GM12878 (cell line): ENCODE data around the gene KCNH6. TPM values are rescaled to one million over a fixed set of nuclear protein-coding genes. Genes with fewer than 3 reads are reported as not detected.

ENCODE experiments used
- ATAC-seq: fragments of 200-7000 bp; cut with Tn5 transposase; 3 replicates; pipeline ENCODE4 v1.9.1; 2020; ENCODE audit warnings: mild to moderate bottlenecking, moderate library complexity
- BruUV-seq: library from RNA; stranded (reverse); fragments of 400-500 nt; replicated peaks from 2 replicates; lab custom pipeline; 2021; lab: Mats Ljungman, UMichigan
- CTCF ChIA-PET: fragments of 300-600 bp; sonication (Branson Sonifier 250); formaldehyde crosslinking; extraction: SDS; loops from one replicate; lab custom pipeline; 2021; ENCODE audit warnings: inconsistent platforms; lab: Yijun Ruan, JAX
- POLR2A ChIA-PET: fragments of 350-600 bp; formaldehyde crosslinking; extraction: SDS; loops from one replicate; lab custom pipeline; 2021; ENCODE audit warnings: inconsistent platforms; lab: Charles Lee
- RAD21 ChIA-PET: fragments of 300-600 bp; sonication (Branson Sonifier 250); formaldehyde crosslinking; loops from one replicate; lab custom pipeline; 2023; ENCODE audit warnings: antibody characterized with exemption; ENCODE audit not compliant: unreplicated experiment; lab: Charles Lee
- SMC1A ChIA-PET: fragments of 300-600 bp; sonication (Branson Sonifier 250); formaldehyde crosslinking; loops from one replicate; lab custom pipeline; 2023; ENCODE audit not compliant: unreplicated experiment, uncharacterized antibody; lab: Charles Lee
- DNase-seq: peaks from one replicate; pipeline ENCODE4 v3.0.0-alpha.2; 2011; ENCODE audit warnings: low read depth, low spot score
- FAIRE-seq: peaks from 3 replicates; lab custom pipeline; 2011; peaks lifted over from hg19 to GRCh38; lab: Jason Lieb, UNC
- H2AFZ ChIP-seq: 2 replicates; pipeline ENCODE4 v1.6.0; 2011; ENCODE audit warnings: low read depth, low read length, control low read depth; ENCODE audit not compliant: control insufficient read depth
- H3K27ac ChIP-seq: 2 replicates; pipeline ENCODE4 v1.5.1; 2011; ENCODE audit warnings: control low read depth; ENCODE audit not compliant: control insufficient read depth, insufficient read depth
- H3K27me3 ChIP-seq, 2 experiments: replicated peaks in 1 of 2; 2 replicates each; pipeline versions ENCODE4 v1.6.0 to v1.6.1; 2011; ENCODE audit warnings: low read length in 1 of 2; ENCODE audit not compliant: control insufficient read depth in 2 of 2, insufficient read depth in 2 of 2
- H3K36me3 ChIP-seq, 2 experiments: 2 replicates each; pipeline ENCODE4 v1.5.1; 2011; ENCODE audit warnings: low read length in 1 of 2; ENCODE audit not compliant: control insufficient read depth in 2 of 2, insufficient read depth in 2 of 2
- H3K4me1 ChIP-seq: 2 replicates; pipeline ENCODE4 v1.6.1; 2011; ENCODE audit warnings: mild to moderate bottlenecking, low read length, moderate library complexity, mixed read lengths; ENCODE audit not compliant: control insufficient read depth, insufficient read depth
- H3K4me2 ChIP-seq: 2 replicates; pipeline ENCODE4 v1.6.0; 2011; ENCODE audit warnings: control low read depth; ENCODE audit not compliant: control insufficient read depth, insufficient read depth
- H3K4me3 ChIP-seq: fragments of 200-600 bp; sonication (generic); 2 replicates; pipeline ENCODE4 v1.5.1; 2016
- H3K79me2 ChIP-seq: 2 replicates; pipeline ENCODE4 v1.6.0; 2011; ENCODE audit warnings: low read length; ENCODE audit not compliant: control insufficient read depth, insufficient read depth
- H3K9ac ChIP-seq: 2 replicates; pipeline ENCODE4 v1.8.0; 2011; ENCODE audit warnings: low read length, control low read depth, mixed read lengths; ENCODE audit not compliant: control insufficient read depth, insufficient read depth
- H3K9me3 ChIP-seq: replicated peaks from 3 replicates; pipeline ENCODE4 v1.5.1; 2011; ENCODE audit warnings: mild to moderate bottlenecking, low read length; ENCODE audit not compliant: control insufficient read depth, insufficient read depth
- H4K20me1 ChIP-seq: 2 replicates; pipeline ENCODE4 v1.6.0; 2011; ENCODE audit not compliant: control insufficient read depth, insufficient read depth
- BACH1 ChIP-seq: fragments of 450-650 bp; IDR thresholded peaks from 2 replicates; pipeline ENCODE4 v1.6.1; 2017; ENCODE audit warnings: mild to moderate bottlenecking, borderline replicate concordance
- BCLAF1 ChIP-seq: fragments of 450-650 bp; IDR thresholded peaks from 2 replicates; pipeline ENCODE4 v1.6.1; 2017; ENCODE audit warnings: antibody characterized with exemption, mild to moderate bottlenecking, moderate library complexity
- ETV6 ChIP-seq, 2 experiments: fragments of 450-650 bp in 1 of 2; IDR thresholded peaks in 1 of 2; conservative IDR thresholded peaks in 1 of 2; 2 replicates each; pipeline ENCODE4 v1.6.1; 2014; ENCODE audit warnings: antibody characterized with exemption in 1 of 2, borderline replicate concordance in 1 of 2, low read depth in 1 of 2, mild to moderate bottlenecking in 1 of 2, moderate library complexity in 1 of 2
- IKZF2 ChIP-seq, 2 experiments: fragments of 450-650 bp; IDR thresholded peaks; 2 replicates each; pipeline ENCODE4 v1.6.1; 2017; ENCODE audit warnings: mild to moderate bottlenecking in 2 of 2, moderate library complexity in 2 of 2
- KAT2A ChIP-seq: conservative IDR thresholded peaks from 2 replicates; pipeline ENCODE4 v1.6.1; 2011; ENCODE audit warnings: low read depth, low read length; ENCODE audit not compliant: control insufficient read depth
- KDM1A ChIP-seq: fragments of 200-600 bp; sonication (generic); IDR thresholded peaks from 2 replicates; pipeline ENCODE4 v1.6.1; 2016; ENCODE audit warnings: borderline replicate concordance
- LARP7 ChIP-seq: fragments of 450-650 bp; IDR thresholded peaks from 2 replicates; pipeline ENCODE4 v1.6.1; 2017; ENCODE audit warnings: mild to moderate bottlenecking
- MAX ChIP-seq: IDR thresholded peaks from 2 replicates; pipeline ENCODE4 v1.6.1; 2012; ENCODE audit warnings: low read depth, low read length, improper control_type of control experiment
- RAD51 ChIP-seq: fragments of 450-650 bp; IDR thresholded peaks from 2 replicates; pipeline ENCODE4 v1.6.1; 2016; ENCODE audit warnings: moderate library complexity, mild to moderate bottlenecking, inconsistent platforms
- SKIL ChIP-seq: fragments of 450-650 bp; IDR thresholded peaks from 2 replicates; pipeline ENCODE4 v1.6.1; 2017; ENCODE audit warnings: mild to moderate bottlenecking, low read depth, inconsistent platforms; ENCODE audit not compliant: poor library complexity, severe bottlenecking
- TARDBP ChIP-seq: IDR thresholded peaks from 2 replicates; pipeline ENCODE4 v1.6.1; 2016; ENCODE audit warnings: borderline replicate concordance
- WRNIP1 ChIP-seq: IDR thresholded peaks from 2 replicates; pipeline ENCODE4 v1.6.1; 2011; ENCODE audit warnings: low read depth, low read length, improper control_type of control experiment, borderline replicate concordance
- WGBS: methylation state at CpG from one replicate; pipeline ENCODE4 v1.1.6; 2016; ENCODE audit warnings: low lambda C conversion rate; ENCODE audit not compliant: insufficient replicate concordance, insufficient coverage; ENCODE audit errors: missing lambda C conversion rate; 5-methylcytosine and 5-hydroxymethylcytosine counted together
- in situ Hi-C: fragments of 300-500 bp; cut with MboI; formaldehyde crosslinking; loops from 9 replicates; pipeline ENCODE4 v1.14.3; 2018; ENCODE audit warnings: mixed read lengths
- intact Hi-C: fragments of 100-400 bp; cut with micrococcal nuclease; formaldehyde crosslinking; loops from one replicate; pipeline ENCODE4 v1.14.2; 2022; ENCODE audit not compliant: unreplicated experiment
- polyA plus RNA-seq, 11 experiments: library from polyadenylated mRNA; depleted of rRNA in 4 of 11; unstranded in 6 of 11; stranded (reverse) in 5 of 11; fragments of >200 nt; fragmentation: Nextera tagmentation in 4 of 11; fragmentation: Illumina TruSeq in 1 of 11; extraction: Ambion mirVana in 4 of 11; extraction: Trizol in 1 of 11; gene quantifications; 1 replicate in 1 of 11; 2 replicates in 10 of 11; pipeline versions ENCODE4 v1.2.1 to v1.2.3, GENCODE V29; 2011 to 2016; ENCODE audit warnings: inconsistent platforms in 2 of 11, missing spikeins in 2 of 11, low read depth in 1 of 11
- total RNA-seq, 4 experiments: library from RNA; depleted of rRNA in 3 of 4; stranded (reverse); fragments of >200 nt in 3 of 4; fragmentation: Illumina TruSeq in 1 of 4; extraction: Trizol in 1 of 4; gene quantifications; 2 replicates each; pipeline versions ENCODE4 v1.2.1 to v1.2.3, GENCODE V29; 2013 to 2021

KCNH6 gene
- total and polyA plus RNA-seq, 10 of the 15 experiments (the other 5 are each of a cell fraction or from before 2014, with no cell fraction given), result not detected

- no peaks in the 10 kb centered on the region for H3K79me2 ChIP-seq
Observed at GRCh38 chr17:63488851-63489250, 34.3 kb upstream of the KCNH6 start.

GRCh38 chr17:63489291-63489690 lies 33.9 kb upstream of the KCNH6 start:
- WGBS, result 28% methylated on average over 6 of the region's 6 CpGs
- ChIA-PET CTCF (no interaction called here), RAD21 (no interaction called here), SMC1A (no interaction called here), POLR2A (no interaction called here)
- peaks cover 0 to 1% of the 10 kb centered on the region in 2 experiments; a peak in 3 of 4 replicates for H3K27me3 ChIP-seq
- no peaks in the 10 kb centered on the region for H3K9me3 ChIP-seq
- no peaks in the 10 kb centered on the region for H3K79me2 ChIP-seq
- no peak for FAIRE-seq
- in situ Hi-C loops, result no loop called here
- no peak for DNase-seq
- no peak overlapping the region for H3K27ac ChIP-seq
- no peaks in the 10 kb centered on the region for H4K20me1 ChIP-seq
- H3K9ac ChIP-seq, result no peak overlapping the region
- no peaks in the 10 kb centered on the region for H3K4me1 ChIP-seq
- H2AFZ ChIP-seq, result no peak overlapping the region
- no peak overlapping the region for H3K4me2 ChIP-seq
- intact Hi-C loops, result no loop called here
- no TSS peak for BruUV-seq
- no peak for ATAC-seq
- no peak overlapping the region for H3K4me3 ChIP-seq
- no peaks in the 10 kb centered on the region for H3K36me3 ChIP-seq
- TF ChIP-seq TARDBP (no peak), IKZF2 (IDR thresholded peaks at IDR 0.05) (no peak), LARP7 (no peak), ETV6 (conservative IDR thresholded peaks at IDR 0.05 in 1 of 2, IDR thresholded peaks at IDR 0.05 in 1 of 2; ENCODE audit: borderline replicate concordance in 1 of 2, low read depth in 1 of 2) (no peak), WRNIP1 (no peak), KAT2A (no peak), MAX (no peak), BCLAF1 (no peak), SKIL (no peak), KDM1A (no peak)

More at GRCh38 chr17:63488851-63489250, 34.3 kb upstream of the KCNH6 start:
- 63% methylated on average over 10 of the region's 10 CpGs for WGBS
- ChIA-PET CTCF (no interaction called here), RAD21 (no interaction called here), SMC1A (no interaction called here), POLR2A (no interaction called here)
- no peak for TF ChIP-seq BACH1
- no peak for TF ChIP-seq RAD51
- H3K4me2 ChIP-seq, result no peak overlapping the region
- H3K36me3 ChIP-seq, result no peaks in the 10 kb centered on the region
- intact Hi-C loops (no loop called here), in situ Hi-C loops (no loop called here)
- no TSS peak for BruUV-seq
- ATAC-seq (no peak), FAIRE-seq (no peak), DNase-seq (no peak)
- no peaks in the 10 kb centered on the region for H4K20me1 ChIP-seq
- no peak overlapping the region for H2AFZ ChIP-seq
- H3K9me3 ChIP-seq, result no peaks in the 10 kb centered on the region
- no peaks in the 10 kb centered on the region for H3K4me1 ChIP-seq
- no peak overlapping the region for H3K9ac ChIP-seq
- H3K27ac ChIP-seq, result no peak overlapping the region
- no peak overlapping the region for H3K4me3 ChIP-seq
- peaks cover 0 to 1% of the 10 kb centered on the region in 2 experiments; a peak in 3 of 4 replicates for H3K27me3 ChIP-seq
